B cell (primary cell): ENCODE data around the gene MC2R. TPM values are rescaled to one million over a fixed set of nuclear protein-coding genes. Genes with fewer than 3 reads are reported as not detected.

Experiments used
- ATAC-seq: fragments of 200-7000 bp; cut with Tn5 transposase; one replicate; pipeline ENCODE4 v1.10.0; 2021; ENCODE audit warnings: low read depth, mild to moderate bottlenecking, moderate number of reproducible peaks, moderate library complexity
- CTCF ChIA-PET: fragments of 350-600 bp; sonication (Branson Sonifier 250); formaldehyde crosslinking; loops from one replicate; lab custom pipeline; 2021; ENCODE audit warnings: antibody characterized with exemption, inconsistent platforms; lab: Charles Lee
- POLR2A ChIA-PET: fragments of 350-600 bp; sonication (Branson Sonifier 250); formaldehyde crosslinking; loops from one replicate; lab custom pipeline; 2021; ENCODE audit warnings: antibody characterized with exemption; lab: Charles Lee
- DNase-seq: peaks from one replicate; pipeline ENCODE4 v3.0.0; 2013
- H2AFZ ChIP-seq: 2 replicates; pipeline ENCODE4 v1.6.1; 2012; ENCODE audit warnings: mild to moderate bottlenecking, low read depth, low read length; ENCODE audit not compliant: insufficient read depth, poor library complexity, severe bottlenecking
- H3K27ac ChIP-seq, 2 donors: 1 replicate in 1 of 2; 2 replicates in 1 of 2; pipeline ENCODE4 v1.5.1; 2012 to 2013; ENCODE audit warnings: low read length in 2 of 2, mild to moderate bottlenecking in 2 of 2, moderate library complexity in 1 of 2
- H3K27me3 ChIP-seq, 4 experiments: fragments of 200-600 bp in 1 of 4; sonication (generic) in 1 of 4; replicated peaks in 1 of 4; 1 replicate in 2 of 4; 2 replicates in 2 of 4; pipeline versions ENCODE4 v1.6.1 to v1.7.0; 2013 to 2016; ENCODE audit warnings: low read length in 3 of 4, mild to moderate bottlenecking in 2 of 4, mixed read lengths in 1 of 4, moderate library complexity in 1 of 4; ENCODE audit not compliant: insufficient read depth in 4 of 4, control insufficient read depth in 3 of 4; ENCODE audit errors: control extremely low read depth in 1 of 4
- H3K36me3 ChIP-seq, 2 experiments: replicated peaks in 1 of 2; 1 replicate in 1 of 2; 2 replicates in 1 of 2; pipeline versions ENCODE4 v1.6.1 to v1.7.1; 2013; ENCODE audit warnings: low read length in 1 of 2; ENCODE audit not compliant: insufficient read depth in 2 of 2, control insufficient read depth in 1 of 2; ENCODE audit errors: control extremely low read depth in 1 of 2, extremely low read depth in 1 of 2
- H3K4me1 ChIP-seq, 2 donors: fragments of 200-600 bp in 1 of 2; sonication (generic) in 1 of 2; 1 replicate in 1 of 2; 2 replicates in 1 of 2; pipeline versions ENCODE4 v1.5.1 to v1.6.1; 2013 to 2017; ENCODE audit warnings: low read length in 2 of 2; ENCODE audit not compliant: control insufficient read depth in 2 of 2, insufficient read depth in 2 of 2
- H3K4me2 ChIP-seq: replicated peaks from 2 replicates; pipeline ENCODE3; 2012; ENCODE audit warnings: mild to moderate bottlenecking, low read depth, low read length; ENCODE audit not compliant: poor library complexity, severe bottlenecking
- H3K4me3 ChIP-seq, 5 experiments: fragments of 200-600 bp in 1 of 5; sonication (generic) in 1 of 5; 1 replicate in 3 of 5; 2 replicates in 2 of 5; pipeline versions ENCODE4 v1.5.1 to v1.7.0; 2011 to 2016; ENCODE audit warnings: low read length in 4 of 5, mild to moderate bottlenecking in 4 of 5, low read depth in 2 of 5, control low read depth in 1 of 5, moderate library complexity in 1 of 5; ENCODE audit not compliant: insufficient read depth in 1 of 5; ENCODE audit errors: control extremely low read depth in 1 of 5, extremely low read depth in 1 of 5
- H3K79me2 ChIP-seq: fragments of 200-600 bp; sonication (generic); one replicate; pipeline ENCODE4 v1.6.0; 2016; ENCODE audit warnings: low read length; ENCODE audit not compliant: control insufficient read depth, insufficient read depth
- H3K9ac ChIP-seq: fragments of 200-600 bp; sonication (generic); 2 replicates; pipeline ENCODE4 v1.6.1; 2017; ENCODE audit warnings: mild to moderate bottlenecking, low read length, moderate library complexity
- H3K9me3 ChIP-seq, 3 donors: one replicate each; pipeline versions ENCODE4 v1.6.1 to v1.7.1; 2013; ENCODE audit warnings: low read length in 2 of 3; ENCODE audit not compliant: control insufficient read depth in 2 of 3, insufficient read depth in 1 of 3; ENCODE audit errors: control extremely low read depth in 1 of 3
- H4K20me1 ChIP-seq: 2 replicates; pipeline ENCODE4 v1.6.0; 2012; ENCODE audit warnings: mild to moderate bottlenecking, low read length; ENCODE audit not compliant: insufficient read depth, control insufficient read depth, poor library complexity, severe bottlenecking
- H3K27ac Mint-ChIP-seq: one replicate; pipeline ENCODE4 v1.8.0; 2021; ENCODE audit warnings: mixed read lengths
- H3K27me3 Mint-ChIP-seq: one replicate; pipeline ENCODE4 v1.8.0; 2021; ENCODE audit warnings: mixed read lengths
- H3K4me1 Mint-ChIP-seq: one replicate; pipeline ENCODE4 v1.8.0; 2021; ENCODE audit warnings: mixed read lengths
- H3K4me3 Mint-ChIP-seq: one replicate; pipeline ENCODE4 v1.8.0; 2021; ENCODE audit warnings: mixed read lengths
- H3K9me3 Mint-ChIP-seq: one replicate; pipeline ENCODE4 v1.8.0; 2022; ENCODE audit warnings: mixed read lengths; ENCODE audit not compliant: insufficient read depth
- EZH2 ChIP-seq: IDR thresholded peaks from 2 replicates; pipeline ENCODE4 v1.6.1; 2012; ENCODE audit warnings: borderline replicate concordance, low read depth, mild to moderate bottlenecking, moderate library complexity, low read length; ENCODE audit not compliant: insufficient read depth, poor library complexity, severe bottlenecking
- WGBS: methylation state at CpG from one replicate; pipeline ENCODE4 v1.1.5; 2013; ENCODE audit warnings: missing lambda C conversion rate; ENCODE audit not compliant: insufficient coverage; 5-methylcytosine and 5-hydroxymethylcytosine counted together
- intact Hi-C: fragments of 100-400 bp; cut with micrococcal nuclease; formaldehyde crosslinking; loops from one replicate; pipeline ENCODE4 v1.10.0; 2022
- polyA plus RNA-seq: library from polyadenylated mRNA; depleted of rRNA; stranded (reverse); fragments of >200 nt; gene quantifications from 2 replicates; pipeline ENCODE4 v1.2.3, GENCODE V29; 2012
- total RNA-seq, 2 donors: library from RNA; stranded (reverse); fragments of 120-200 nt in 1 of 2; gene quantifications; 1 replicate in 1 of 2; 2 replicates in 1 of 2; pipeline versions ENCODE4 v1.2.3 to v1.2.4, GENCODE V29; 2013 to 2022
- TF ChIP-seq, protein P1 (sequence below): fragments of 200-600 bp; IDR thresholded peaks from one replicate; pipeline ENCODE4 v1.8.0; 2022; ENCODE audit warnings: antibody characterized with exemption, mild to moderate bottlenecking

MC2R gene
- total and polyA plus RNA-seq, 2 donors (not counting 1 experiment from before 2014, with no cell fraction given) = not detected

DNA sequence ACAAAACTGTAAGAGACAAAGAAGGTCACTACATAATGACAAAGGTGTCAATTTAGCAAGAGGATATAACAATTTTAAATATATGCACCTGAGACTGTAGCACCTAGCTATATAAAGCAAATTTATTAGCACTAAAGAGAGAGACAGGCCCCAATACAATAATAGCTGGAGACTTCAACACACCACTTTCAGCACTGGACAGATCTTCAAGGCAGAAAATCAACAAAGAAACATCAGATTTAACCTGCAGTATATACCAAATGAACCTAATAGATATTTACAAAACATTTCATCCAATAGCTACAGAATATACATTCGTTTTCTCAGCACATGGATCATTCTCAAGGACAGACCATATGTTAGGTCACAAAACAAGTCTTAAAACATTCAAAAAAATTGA, 14.7 kb downstream of the MC2R start:
- Histone ChIP-seq H3K36me3 (no peaks in the 10 kb centered on the region), H3K4me1 (no peaks in the 10 kb centered on the region), H2AFZ (no peak overlapping the region), H3K79me2 (no peaks in the 10 kb centered on the region), H3K4me2 (no peak overlapping the region), H3K9me3 (peaks cover 0 to 5% (median 1%) of the 10 kb centered on the region in 3 donors), H4K20me1 (no peaks in the 10 kb centered on the region), H3K9ac (no peak overlapping the region), H3K27ac (no peak overlapping the region), H3K27me3 (peaks cover 0 to 7% (median 0%) of the 10 kb centered on the region in 4 experiments), H3K4me3 (no peak overlapping the region)
- CTCF ChIA-PET = no interaction called here
- Mint-ChIP-seq H3K4me3 (no peak overlapping the region), H3K27me3 (peaks cover 16% of the 10 kb centered on the region), H3K9me3 (peaks cover 10% of the 10 kb centered on the region), H3K4me1 (no peaks in the 10 kb centered on the region), H3K27ac (no peak overlapping the region)
- POLR2A ChIA-PET = no interaction called here
- TF ChIP-seq, protein P1, sequence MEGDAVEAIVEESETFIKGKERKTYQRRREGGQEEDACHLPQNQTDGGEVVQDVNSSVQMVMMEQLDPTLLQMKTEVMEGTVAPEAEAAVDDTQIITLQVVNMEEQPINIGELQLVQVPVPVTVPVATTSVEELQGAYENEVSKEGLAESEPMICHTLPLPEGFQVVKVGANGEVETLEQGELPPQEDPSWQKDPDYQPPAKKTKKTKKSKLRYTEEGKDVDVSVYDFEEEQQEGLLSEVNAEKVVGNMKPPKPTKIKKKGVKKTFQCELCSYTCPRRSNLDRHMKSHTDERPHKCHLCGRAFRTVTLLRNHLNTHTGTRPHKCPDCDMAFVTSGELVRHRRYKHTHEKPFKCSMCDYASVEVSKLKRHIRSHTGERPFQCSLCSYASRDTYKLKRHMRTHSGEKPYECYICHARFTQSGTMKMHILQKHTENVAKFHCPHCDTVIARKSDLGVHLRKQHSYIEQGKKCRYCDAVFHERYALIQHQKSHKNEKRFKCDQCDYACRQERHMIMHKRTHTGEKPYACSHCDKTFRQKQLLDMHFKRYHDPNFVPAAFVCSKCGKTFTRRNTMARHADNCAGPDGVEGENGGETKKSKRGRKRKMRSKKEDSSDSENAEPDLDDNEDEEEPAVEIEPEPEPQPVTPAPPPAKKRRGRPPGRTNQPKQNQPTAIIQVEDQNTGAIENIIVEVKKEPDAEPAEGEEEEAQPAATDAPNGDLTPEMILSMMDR = no peak
- TF ChIP-seq EZH2 = no peak
- no peak for DNase-seq
- WGBS = no CpG with 5 or more reads among the region's 1 CpG
- intact Hi-C loops = no loop called here
- no peak for ATAC-seq

DNA sequence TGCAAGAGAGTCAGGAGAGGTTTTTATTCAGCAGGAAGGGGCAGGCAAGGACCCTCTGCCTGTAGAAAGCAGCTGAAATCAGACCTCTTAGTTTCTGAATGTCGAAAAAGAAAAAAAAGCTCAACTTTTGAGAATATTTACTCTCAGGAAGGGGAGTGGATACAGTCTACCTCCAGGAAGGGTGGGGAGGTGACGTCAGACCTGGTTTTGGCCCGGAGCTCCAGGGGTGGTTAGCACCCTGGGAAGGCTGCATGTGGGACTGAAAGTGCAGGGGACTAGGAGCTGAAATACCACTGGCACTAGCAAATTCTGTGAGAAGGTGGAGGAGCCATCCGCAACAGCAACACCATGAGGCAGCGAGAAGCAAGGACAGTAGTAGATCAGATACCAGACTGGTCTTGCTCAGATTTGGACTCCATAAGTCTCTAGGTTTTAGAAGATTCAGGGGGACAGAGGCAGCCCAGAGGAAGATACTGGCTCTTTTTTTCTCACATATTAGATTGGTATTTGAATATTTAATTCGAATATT, 19.8 kb downstream of the MC2R start:
- Histone ChIP-seq H3K9me3 (peaks cover 0 to 5% (median 1%) of the 10 kb centered on the region in 3 donors), H3K4me2 (no peak overlapping the region), H3K36me3 (no peaks in the 10 kb centered on the region), H3K4me1 (peaks cover 0 to 12% of the 10 kb centered on the region in 2 donors), H3K79me2 (no peaks in the 10 kb centered on the region), H3K4me3 (no peak overlapping the region), H4K20me1 (no peaks in the 10 kb centered on the region), H3K27ac (no peak overlapping the region), H3K27me3 (peaks cover 0 to 7% (median 0%) of the 10 kb centered on the region in 4 experiments), H3K9ac (no peak overlapping the region), H2AFZ (no peak overlapping the region)
- Mint-ChIP-seq H3K9me3 (peaks cover 9% of the 10 kb centered on the region), H3K27ac (no peak overlapping the region), H3K27me3 (peaks cover 8% of the 10 kb centered on the region), H3K4me1 (peaks cover 21% of the 10 kb centered on the region), H3K4me3 (no peak overlapping the region)
- intact Hi-C loops = no loop called here
- no peak for TF ChIP-seq EZH2
- TF ChIP-seq, protein P1 = no peak
- ATAC-seq (no peak), DNase-seq (no peak)
- POLR2A ChIA-PET = no interaction called here
- CTCF ChIA-PET = no interaction called here
- WGBS = 81% methylated on average over 5 of the region's 6 CpGs
